Stimulated activated CD4-positive, alpha-beta T cell treated with anti-CD3 and anti-CD28 coated beads, Interleukin-12 subunit alpha, Interleukin-12 subunit beta, amount 100 ng/mL, for 4 hours (primary cell): ENCODE results near the gene PSMA8.
"Not testable (repeated sequence)": the region's sequence is repeated elsewhere in the genome, so short reads cannot be mapped to it uniquely, and the experiment has no call there.

ENCODE experiments used
- DNase-seq: peaks from one replicate; pipeline ENCODE4 v3.0.0-alpha.2; 2020

PSMA8 gene

DNA sequence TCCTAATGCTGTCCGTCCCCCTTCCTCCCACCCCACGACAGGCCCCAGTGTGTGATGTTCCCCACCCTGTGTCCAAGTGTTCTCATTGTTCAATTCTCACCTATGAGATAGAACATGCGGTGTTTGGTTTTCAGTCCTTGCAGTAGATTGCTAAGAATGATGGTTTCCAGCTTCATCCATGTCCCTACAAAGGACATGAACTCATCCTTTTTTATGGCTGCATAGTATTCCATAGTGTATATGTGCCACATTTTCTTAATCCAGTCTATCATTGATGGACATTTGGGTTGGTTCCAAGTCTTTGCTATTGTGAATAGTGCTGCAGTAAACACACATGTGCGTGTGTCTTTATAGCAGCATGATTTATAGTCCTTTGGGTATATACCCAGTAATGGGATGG lies 105.0 kb downstream of the PSMA8 start:
- DNase-seq, result not testable (repeated sequence)

GRCh38 chr18:26242392-26242791 lies 108.7 kb downstream of the PSMA8 start:
- DNase-seq, result not testable (repeated sequence)
